ENCODE data around the gene C5orf58.

C5orf58 gene

DNA sequence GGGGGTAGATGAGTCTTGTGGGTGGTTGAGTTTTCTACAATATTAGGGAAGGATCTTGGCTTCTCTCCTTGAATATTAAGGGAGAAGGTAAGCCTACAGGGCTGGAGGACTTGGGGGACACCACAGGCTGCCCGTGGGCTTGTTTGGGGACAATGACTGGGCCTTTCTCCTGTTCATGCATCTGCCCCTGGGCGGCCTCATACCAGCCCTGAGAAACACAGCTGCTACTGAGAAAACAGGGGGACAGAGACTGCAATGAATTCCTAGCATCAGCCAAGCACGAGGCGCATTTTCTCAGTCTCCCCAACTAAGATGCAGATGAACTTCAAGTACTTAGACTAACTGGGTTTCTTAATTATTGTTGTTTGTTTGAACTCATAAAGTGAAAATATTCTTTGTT is 24.6 kb downstream of the C5orf58 start:
- peaks cover 37% of the 10 kb centered on the region for H3K4me1 ChIP-seq (ENCODE audit: control insufficient read depth, insufficient read depth, low read length)
- H3K27ac ChIP-seq (ENCODE audit: low read depth, low read length): no peak overlapping the region
- H3K4me3 ChIP-seq (ENCODE audit: low read depth, low read length): no peak overlapping the region
- no peaks in the 10 kb centered on the region for H3K27me3 ChIP-seq (ENCODE audit: control insufficient read depth, insufficient read depth, low read length)
- no peak overlapping the region for H3K9ac ChIP-seq (ENCODE audit: low read length)
- no peaks in the 10 kb centered on the region for H3K9me3 ChIP-seq (ENCODE audit: control insufficient read depth, insufficient read depth, low read depth, low read length)
- H3K36me3 ChIP-seq (ENCODE audit: control insufficient read depth, insufficient read depth, low read length): no peaks in the 10 kb centered on the region

GRCh38 chr5:170261528-170262043 is 28.8 kb downstream of the C5orf58 start:
- H3K9me3 ChIP-seq (ENCODE audit: control insufficient read depth, insufficient read depth, low read depth, low read length): no peaks in the 10 kb centered on the region
- H3K36me3 ChIP-seq (ENCODE audit: control insufficient read depth, insufficient read depth, low read length): no peaks in the 10 kb centered on the region
- H3K4me1 ChIP-seq (ENCODE audit: control insufficient read depth, insufficient read depth, low read length): peaks cover 20% of the 10 kb centered on the region
- H3K4me3 ChIP-seq (ENCODE audit: low read depth, low read length): no peak overlapping the region
- no peak overlapping the region for H3K27ac ChIP-seq (ENCODE audit: low read depth, low read length)
- H3K9ac ChIP-seq (ENCODE audit: low read length): no peak overlapping the region
- no peaks in the 10 kb centered on the region for H3K27me3 ChIP-seq (ENCODE audit: control insufficient read depth, insufficient read depth, low read length)

DNA sequence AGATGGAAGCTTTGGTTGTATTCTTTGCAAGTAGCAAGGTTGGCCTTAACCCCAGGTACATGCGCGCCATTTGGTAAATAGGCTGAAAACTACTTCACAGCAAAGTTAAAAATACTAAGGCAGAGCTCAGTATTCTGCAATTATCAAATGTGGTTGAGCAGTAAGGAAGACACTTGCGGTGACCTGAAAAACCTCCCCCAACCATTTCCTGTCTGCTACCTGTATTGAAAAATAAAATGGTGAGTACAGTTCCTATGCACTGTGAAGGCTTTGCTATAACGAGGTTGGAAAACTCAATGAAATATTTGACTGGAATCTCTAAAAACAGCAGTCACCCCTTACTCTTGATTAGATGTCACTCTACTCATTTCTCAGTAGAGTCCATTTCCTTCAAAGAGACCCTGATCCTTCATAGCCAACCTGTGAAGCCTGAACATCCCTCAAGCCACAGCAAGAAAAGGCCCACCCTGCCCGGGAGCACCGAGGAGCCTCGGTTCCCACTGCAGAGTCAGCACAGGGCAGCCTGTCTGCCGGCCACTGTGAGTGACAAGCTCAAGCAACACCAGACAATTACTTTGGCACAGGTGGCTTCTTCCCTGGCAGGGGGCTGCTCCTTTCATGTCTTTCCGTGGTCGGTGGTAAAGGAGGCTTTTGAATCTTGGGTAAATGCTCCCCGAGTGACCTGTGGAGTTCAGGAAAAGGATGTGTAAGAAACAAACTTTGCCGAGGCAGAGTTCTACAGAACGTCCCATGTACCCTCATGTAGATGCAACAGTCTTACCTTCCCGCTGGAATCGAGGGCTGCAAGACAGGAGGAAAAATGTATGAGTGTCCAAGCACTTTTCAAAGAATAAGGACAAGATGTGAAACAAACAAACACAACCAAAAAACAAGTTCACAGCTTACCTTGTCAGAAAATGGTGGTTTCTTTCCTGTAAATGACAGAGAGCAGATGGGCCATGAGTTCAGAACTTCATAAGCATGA is 29.6 kb downstream of the C5orf58 start:
- no peak overlapping the region for H3K27ac ChIP-seq (ENCODE audit: low read depth, low read length)
- no peaks in the 10 kb centered on the region for H3K36me3 ChIP-seq (ENCODE audit: control insufficient read depth, insufficient read depth, low read length)
- H3K4me1 ChIP-seq (ENCODE audit: control insufficient read depth, insufficient read depth, low read length): peaks cover 20% of the 10 kb centered on the region
- 0 out of 2 replicates have a peak, but pooled peaks cover 3% of the 10 kb centered on the region for H3K27me3 ChIP-seq (ENCODE audit: control insufficient read depth, insufficient read depth, low read length)
- no peak overlapping the region for H3K4me3 ChIP-seq (ENCODE audit: low read depth, low read length)
- H3K9me3 ChIP-seq (ENCODE audit: control insufficient read depth, insufficient read depth, low read depth, low read length): no peaks in the 10 kb centered on the region
- H3K9ac ChIP-seq (ENCODE audit: low read length): no peak overlapping the region

GRCh38 chr5:170263906-170264305 is 31.1 kb downstream of the C5orf58 start:
- peaks cover 24% of the 10 kb centered on the region for H3K4me1 ChIP-seq (ENCODE audit: control insufficient read depth, insufficient read depth, low read length)
- no peaks in the 10 kb centered on the region for H3K9me3 ChIP-seq (ENCODE audit: control insufficient read depth, insufficient read depth, low read depth, low read length)
- no peak overlapping the region for H3K4me3 ChIP-seq (ENCODE audit: low read depth, low read length)
- H3K27ac ChIP-seq (ENCODE audit: low read depth, low read length): no peak overlapping the region
- 0 out of 2 replicates have a peak, but pooled peaks cover 5% of the 10 kb centered on the region for H3K27me3 ChIP-seq (ENCODE audit: control insufficient read depth, insufficient read depth, low read length)
- no peaks in the 10 kb centered on the region for H3K36me3 ChIP-seq (ENCODE audit: control insufficient read depth, insufficient read depth, low read length)
- H3K9ac ChIP-seq (ENCODE audit: low read length): no peak overlapping the region

GRCh38 chr5:170265522-170265921 is 32.7 kb downstream of the C5orf58 start:
- Histone ChIP-seq H3K4me3 (ENCODE audit: low read depth, low read length) (no peak overlapping the region), H3K9me3 (ENCODE audit: control insufficient read depth, insufficient read depth, low read depth, low read length) (no peaks in the 10 kb centered on the region), H3K4me1 (ENCODE audit: control insufficient read depth, insufficient read depth, low read length) (peaks cover 25% of the 10 kb centered on the region), H3K36me3 (ENCODE audit: control insufficient read depth, insufficient read depth, low read length) (no peaks in the 10 kb centered on the region), H3K27me3 (ENCODE audit: control insufficient read depth, insufficient read depth, low read length) (0 out of 2 replicates have a peak, but pooled peaks cover 5% of the 10 kb centered on the region), H3K27ac (ENCODE audit: low read depth, low read length) (no peak overlapping the region), H3K9ac (ENCODE audit: low read length) (no peak overlapping the region)

- Histone ChIP-seq H3K4me1 (ENCODE audit: control insufficient read depth, insufficient read depth, low read length) (peaks cover 25% of the 10 kb centered on the region), H3K9ac (ENCODE audit: low read length) (no peak overlapping the region), H3K9me3 (ENCODE audit: control insufficient read depth, insufficient read depth, low read depth, low read length) (no peaks in the 10 kb centered on the region), H3K36me3 (ENCODE audit: control insufficient read depth, insufficient read depth, low read length) (no peaks in the 10 kb centered on the region), H3K27ac (ENCODE audit: low read depth, low read length) (no peak overlapping the region), H3K27me3 (ENCODE audit: control insufficient read depth, insufficient read depth, low read length) (0 out of 2 replicates have a peak, but pooled peaks cover 5% of the 10 kb centered on the region), H3K4me3 (ENCODE audit: low read depth, low read length) (no peak overlapping the region)
Observed at GRCh38 chr5:170266570-170267381, 34.0 kb downstream of the C5orf58 start.

- Histone ChIP-seq H3K27me3 (ENCODE audit: control insufficient read depth, insufficient read depth, low read length) (0 out of 2 replicates have a peak, but pooled peaks cover 5% of the 10 kb centered on the region), H3K9me3 (ENCODE audit: control insufficient read depth, insufficient read depth, low read depth, low read length) (no peaks in the 10 kb centered on the region), H3K27ac (ENCODE audit: low read depth, low read length) (no peak overlapping the region), H3K4me3 (ENCODE audit: low read depth, low read length) (no peak overlapping the region), H3K9ac (ENCODE audit: low read length) (no peak overlapping the region), H3K4me1 (ENCODE audit: control insufficient read depth, insufficient read depth, low read length) (peaks cover 25% of the 10 kb centered on the region), H3K36me3 (ENCODE audit: control insufficient read depth, insufficient read depth, low read length) (no peaks in the 10 kb centered on the region)
Observed at GRCh38 chr5:170267431-170268152, 34.8 kb downstream of the C5orf58 start.

GRCh38 chr5:170268153-170268689 is 35.4 kb downstream of the C5orf58 start:
- H3K4me1 ChIP-seq (ENCODE audit: control insufficient read depth, insufficient read depth, low read length): peaks cover 25% of the 10 kb centered on the region
- no peak overlapping the region for H3K27ac ChIP-seq (ENCODE audit: low read depth, low read length)
- no peak overlapping the region for H3K4me3 ChIP-seq (ENCODE audit: low read depth, low read length)
- H3K9me3 ChIP-seq (ENCODE audit: control insufficient read depth, insufficient read depth, low read depth, low read length): no peaks in the 10 kb centered on the region
- no peaks in the 10 kb centered on the region for H3K36me3 ChIP-seq (ENCODE audit: control insufficient read depth, insufficient read depth, low read length)
- H3K9ac ChIP-seq (ENCODE audit: low read length): no peak overlapping the region
- H3K27me3 ChIP-seq (ENCODE audit: control insufficient read depth, insufficient read depth, low read length): 0 out of 2 replicates have a peak, but pooled peaks cover 5% of the 10 kb centered on the region

GRCh38 chr5:170268884-170269283 is 36.1 kb downstream of the C5orf58 start:
- no peaks in the 10 kb centered on the region for H3K36me3 ChIP-seq (ENCODE audit: control insufficient read depth, insufficient read depth, low read length)
- no peak overlapping the region for H3K27ac ChIP-seq (ENCODE audit: low read depth, low read length)
- H3K9ac ChIP-seq (ENCODE audit: low read length): no peak overlapping the region
- H3K9me3 ChIP-seq (ENCODE audit: control insufficient read depth, insufficient read depth, low read depth, low read length): no peaks in the 10 kb centered on the region
- H3K4me3 ChIP-seq (ENCODE audit: low read depth, low read length): no peak overlapping the region
- H3K4me1 ChIP-seq (ENCODE audit: control insufficient read depth, insufficient read depth, low read length): peaks cover 31% of the 10 kb centered on the region
- H3K27me3 ChIP-seq (ENCODE audit: control insufficient read depth, insufficient read depth, low read length): 0 out of 2 replicates have a peak, but pooled peaks cover 5% of the 10 kb centered on the region

GRCh38 chr5:170269579-170269978 is 36.8 kb downstream of the C5orf58 start:
- Histone ChIP-seq H3K9me3 (ENCODE audit: control insufficient read depth, insufficient read depth, low read depth, low read length) (no peaks in the 10 kb centered on the region), H3K27ac (ENCODE audit: low read depth, low read length) (no peak overlapping the region), H3K9ac (ENCODE audit: low read length) (no peak overlapping the region), H3K4me3 (ENCODE audit: low read depth, low read length) (no peak overlapping the region), H3K27me3 (ENCODE audit: control insufficient read depth, insufficient read depth, low read length) (0 out of 2 replicates have a peak, but pooled peaks cover 5% of the 10 kb centered on the region), H3K4me1 (ENCODE audit: control insufficient read depth, insufficient read depth, low read length) (peaks cover 35% of the 10 kb centered on the region), H3K36me3 (ENCODE audit: control insufficient read depth, insufficient read depth, low read length) (no peaks in the 10 kb centered on the region)

Measured in HUES6 (cell line).